CD4-positive, alpha-beta memory T cell (primary cell): ENCODE results near the gene FKBP14. TPM values are rescaled to one million over a fixed set of nuclear protein-coding genes. Genes with fewer than 3 reads are reported as not detected.

Experiments used
- CTCF ChIA-PET: fragments of 350-600 bp; sonication (Branson Sonifier 250); formaldehyde crosslinking; loops from one replicate; lab custom pipeline; 2021; ENCODE audit warnings: inconsistent platforms; ENCODE audit not compliant: partially characterized antibody; lab: Charles Lee
- POLR2A ChIA-PET: fragments of 350-600 bp; sonication (Branson Sonifier 250); formaldehyde crosslinking; loops from one replicate; lab custom pipeline; 2021; ENCODE audit not compliant: partially characterized antibody; lab: Charles Lee
- DNase-seq, 5 donors: peaks; one replicate each; pipeline versions ENCODE4 v3.0.0 to v3.0.0-alpha.2; 2020 to 2022; ENCODE audit warnings: mixed read lengths in 1 of 5
- H3K27ac ChIP-seq: one replicate; pipeline ENCODE4 v1.7.0; 2013; ENCODE audit warnings: low read depth, low read length
- H3K27me3 ChIP-seq: 2 replicates; pipeline ENCODE4 v1.7.0; 2013; ENCODE audit warnings: mild to moderate bottlenecking, low read length, moderate library complexity; ENCODE audit not compliant: insufficient read depth
- H3K36me3 ChIP-seq: 2 replicates; pipeline ENCODE4 v1.7.0; 2013; ENCODE audit warnings: mild to moderate bottlenecking, low read length, moderate library complexity; ENCODE audit not compliant: insufficient read depth
- H3K4me1 ChIP-seq: 2 replicates; pipeline ENCODE4 v1.7.0; 2013; ENCODE audit warnings: mild to moderate bottlenecking, low read length, moderate library complexity; ENCODE audit not compliant: insufficient read depth
- H3K4me3 ChIP-seq, 2 donors: one replicate each; pipeline ENCODE4 v1.7.0; 2013; ENCODE audit warnings: low read length in 2 of 2, mild to moderate bottlenecking in 1 of 2
- H3K9me3 ChIP-seq, 2 donors: one replicate each; pipeline ENCODE4 v1.7.0; 2013; ENCODE audit warnings: low read length in 2 of 2, control low read depth in 1 of 2; ENCODE audit not compliant: control insufficient read depth in 1 of 2
- H3K27ac Mint-ChIP-seq, 7 donors: one replicate each; pipeline ENCODE4 v1.8.0; 2020 to 2021; ENCODE audit warnings: mixed read lengths in 7 of 7, mild to moderate bottlenecking in 6 of 7, inconsistent platforms in 3 of 7, moderate library complexity in 3 of 7
- H3K27me3 Mint-ChIP-seq, 2 donors: one replicate each; pipeline ENCODE4 v1.8.0; 2020 to 2021; ENCODE audit warnings: mixed read lengths in 2 of 2
- H3K36me3 Mint-ChIP-seq, 2 donors: one replicate each; pipeline ENCODE4 v1.8.0; 2020 to 2021; ENCODE audit warnings: mixed read lengths in 2 of 2, inconsistent platforms in 1 of 2, mild to moderate bottlenecking in 1 of 2
- H3K4me1 Mint-ChIP-seq, 4 donors: one replicate each; pipeline ENCODE4 v1.8.0; 2020 to 2021; ENCODE audit warnings: mixed read lengths in 4 of 4, mild to moderate bottlenecking in 1 of 4
- H3K4me3 Mint-ChIP-seq, 8 donors: one replicate each; pipeline ENCODE4 v1.8.0; 2020 to 2021; ENCODE audit warnings: mixed read lengths in 8 of 8, mild to moderate bottlenecking in 7 of 8, moderate library complexity in 6 of 8, inconsistent platforms in 3 of 8
- H3K9me3 Mint-ChIP-seq, 8 donors: one replicate each; pipeline ENCODE4 v1.8.0; 2020 to 2021; ENCODE audit warnings: mixed read lengths in 8 of 8, mild to moderate bottlenecking in 5 of 8, inconsistent platforms in 3 of 8, moderate library complexity in 1 of 8
- intact Hi-C: fragments of 100-400 bp; cut with micrococcal nuclease; formaldehyde crosslinking; loops from one replicate; pipeline ENCODE4 v1.15.1; 2023
- polyA plus RNA-seq, 2 donors: library from polyadenylated mRNA; unstranded; fragments of 300-500 nt; fragmentation: Illumina TruSeq; gene quantifications; one replicate each; pipeline ENCODE4 v1.2.3, GENCODE V29; 2021
- total RNA-seq, 2 experiments: library from RNA; stranded (reverse); gene quantifications; one replicate each; pipeline ENCODE4 v1.2.3, GENCODE V29; 2021

Gene FKBP14
- total and polyA plus RNA-seq, 4 experiments from 2014 or later, result 1.6 to 6.3 (median 4.6) TPM

GRCh38 chr7:30027740-30028215 is 1.3 kb upstream of the FKBP14 start:
- Histone ChIP-seq H3K27ac (peak overlapping the region; percentile 63), H3K27me3 (no peaks in the 10 kb centered on the region), H3K36me3 (no peaks in the 10 kb centered on the region), H3K4me1 (peaks cover 45% of the 10 kb centered on the region), H3K9me3 (no peaks in the 10 kb centered on the region), H3K4me3 (peak overlapping the region; percentile 70 to 87)
- H3K27ac Mint-ChIP-seq, result peak overlapping the region; percentile 85 to 95 (median 93)
- intact Hi-C loops, result loop anchor here (2.0 to 5.0 kb wide), 6 partner anchors 39 to 699 kb away; partner anchors contain the start of genes GARS1, GGCT, NOD1 and SCRN1
- POLR2A ChIA-PET, result interaction anchor here (0.6 to 3.7 kb wide), 9 partner anchors 14 to 700 kb away, joined by 3 to 19 read pairs (median 5); partner anchors contain the start of genes MTURN and NOD1
- H3K27me3 Mint-ChIP-seq, result no peaks in the 10 kb centered on the region
- peaks cover 26 to 47% (median 38%) of the 10 kb centered on the region in 4 donors for H3K4me1 Mint-ChIP-seq
- CTCF ChIA-PET, result interaction anchor here (1.6 to 2.3 kb wide), 2 partner anchors 14 to 34 kb away, joined by 4 to 12 read pairs; no protein-coding TSS in a partner anchor
- no peak for DNase-seq
- H3K9me3 Mint-ChIP-seq, result no peaks in the 10 kb centered on the region
- H3K4me3 Mint-ChIP-seq, result peak overlapping the region in 5 of 8 donors; percentile 94 to 98 (median 95)
- peaks cover 0 to 23% of the 10 kb centered on the region in 2 donors for H3K36me3 Mint-ChIP-seq

- ChIA-PET CTCF (interaction anchor here (2.3 kb wide), 1 partner anchor 35 kb away, joined by 12 read pairs; no protein-coding TSS in a partner anchor), POLR2A (interaction anchor here (0.6 to 3.7 kb wide), 9 partner anchors 34 to 700 kb away, joined by 3 to 19 read pairs (median 5); partner anchors contain the start of genes MTURN and NOD1)
- intact Hi-C loops, result loop anchor here (2.0 to 5.0 kb wide), 4 partner anchors 38 to 478 kb away; partner anchors contain the start of genes GGCT, NOD1 and SCRN1
- H3K36me3 ChIP-seq, result no peaks in the 10 kb centered on the region
- no peaks in the 10 kb centered on the region for H3K27me3 Mint-ChIP-seq
- peak in 4 of 5 donors; percentile 54 to 69 (median 62) for DNase-seq
- H3K4me3 ChIP-seq, result peak overlapping the region; percentile 70 to 87
- H3K9me3 ChIP-seq, result no peaks in the 10 kb centered on the region
- H3K9me3 Mint-ChIP-seq, result no peaks in the 10 kb centered on the region
- peaks cover 0 to 23% of the 10 kb centered on the region in 2 donors for H3K36me3 Mint-ChIP-seq
- H3K4me3 Mint-ChIP-seq, result peak overlapping the region in 5 of 8 donors; percentile 94 to 98 (median 95)
- peak overlapping the region; percentile 85 to 95 (median 93) for H3K27ac Mint-ChIP-seq
- peak overlapping the region; percentile 49 for H3K27ac ChIP-seq
- peaks cover 26 to 47% (median 36%) of the 10 kb centered on the region in 4 donors for H3K4me1 Mint-ChIP-seq
- no peaks in the 10 kb centered on the region for H3K27me3 ChIP-seq
- peaks cover 45% of the 10 kb centered on the region for H3K4me1 ChIP-seq
Measured at GRCh38 chr7:30027065-30027456, 559 bp upstream of the FKBP14 start.

GRCh38 chr7:30023524-30023923 is 3.0 kb downstream of the FKBP14 start:
- peaks cover 24 to 47% (median 35%) of the 10 kb centered on the region in 4 donors for H3K4me1 Mint-ChIP-seq
- Histone ChIP-seq H3K27ac (no peak overlapping the region), H3K36me3 (no peaks in the 10 kb centered on the region), H3K27me3 (no peaks in the 10 kb centered on the region), H3K4me3 (no peak overlapping the region), H3K4me1 (peaks cover 31% of the 10 kb centered on the region), H3K9me3 (no peaks in the 10 kb centered on the region)
- DNase-seq, result no peak
- H3K27me3 Mint-ChIP-seq, result no peaks in the 10 kb centered on the region
- peak overlapping the region in 3 of 8 donors; percentile 34 to 69 (median 62) for H3K4me3 Mint-ChIP-seq
- ChIA-PET POLR2A (no interaction called here), CTCF (no interaction called here)
- H3K27ac Mint-ChIP-seq, result no peak overlapping the region
- H3K9me3 Mint-ChIP-seq, result no peaks in the 10 kb centered on the region
- intact Hi-C loops, result no loop called here
- peaks cover 0 to 18% of the 10 kb centered on the region in 2 donors for H3K36me3 Mint-ChIP-seq

GRCh38 chr7:30022991-30023390 is 3.5 kb downstream of the FKBP14 start:
- peaks cover 31% of the 10 kb centered on the region for H3K4me1 ChIP-seq
- no peak for DNase-seq
- H3K4me1 Mint-ChIP-seq, result peaks cover 24 to 47% (median 34%) of the 10 kb centered on the region in 4 donors
- ChIA-PET POLR2A (interaction anchor here (1.0 kb wide), 1 partner anchor 12 kb away, joined by 7 read pairs; no protein-coding TSS in a partner anchor), CTCF (no interaction called here)
- intact Hi-C loops, result no loop called here
- peaks cover 3 to 22% of the 10 kb centered on the region in 2 donors for H3K36me3 Mint-ChIP-seq
- H3K27ac ChIP-seq, result no peak overlapping the region
- H3K9me3 Mint-ChIP-seq, result no peaks in the 10 kb centered on the region
- H3K27me3 Mint-ChIP-seq, result no peaks in the 10 kb centered on the region
- H3K36me3 ChIP-seq, result no peaks in the 10 kb centered on the region
- H3K9me3 ChIP-seq, result no peaks in the 10 kb centered on the region
- H3K27me3 ChIP-seq, result no peaks in the 10 kb centered on the region
- H3K27ac Mint-ChIP-seq, result no peak overlapping the region
- H3K4me3 Mint-ChIP-seq, result no peak overlapping the region
- no peak overlapping the region for H3K4me3 ChIP-seq

GRCh38 chr7:30020535-30020934 is 6.0 kb downstream of the FKBP14 start:
- H3K27me3 Mint-ChIP-seq, result no peaks in the 10 kb centered on the region
- H3K4me1 Mint-ChIP-seq, result peaks cover 16 to 25% (median 21%) of the 10 kb centered on the region in 4 donors
- H3K4me3 Mint-ChIP-seq, result no peak overlapping the region
- Histone ChIP-seq H3K4me1 (peaks cover 20% of the 10 kb centered on the region), H3K4me3 (no peak overlapping the region), H3K27ac (no peak overlapping the region), H3K9me3 (no peaks in the 10 kb centered on the region), H3K27me3 (no peaks in the 10 kb centered on the region), H3K36me3 (no peaks in the 10 kb centered on the region)
- peaks cover 5 to 10% of the 10 kb centered on the region in 2 donors for H3K36me3 Mint-ChIP-seq
- no peak for DNase-seq
- CTCF ChIA-PET, result no interaction called here
- intact Hi-C loops, result no loop called here
- POLR2A ChIA-PET, result no interaction called here
- H3K27ac Mint-ChIP-seq, result no peak overlapping the region
- H3K9me3 Mint-ChIP-seq, result no peaks in the 10 kb centered on the region

GRCh38 chr7:30019960-30020359 is 6.5 kb downstream of the FKBP14 start:
- Histone ChIP-seq H3K27me3 (no peaks in the 10 kb centered on the region), H3K4me3 (no peak overlapping the region), H3K9me3 (no peaks in the 10 kb centered on the region), H3K4me1 (peaks cover 15% of the 10 kb centered on the region), H3K27ac (no peak overlapping the region), H3K36me3 (no peaks in the 10 kb centered on the region)
- H3K27ac Mint-ChIP-seq, result peak overlapping the region in 1 of 7 donors; percentile 6
- ChIA-PET CTCF (interaction anchor here (1.0 kb wide), 1 partner anchor 41 kb away, joined by 3 read pairs; no protein-coding TSS in a partner anchor), POLR2A (no interaction called here)
- intact Hi-C loops, result loop anchor here (2.0 kb wide), 1 partner anchor 41 kb away; no protein-coding TSS in a partner anchor
- peaks cover 5 to 10% of the 10 kb centered on the region in 2 donors for H3K36me3 Mint-ChIP-seq
- H3K9me3 Mint-ChIP-seq, result no peaks in the 10 kb centered on the region
- H3K27me3 Mint-ChIP-seq, result no peaks in the 10 kb centered on the region
- H3K4me1 Mint-ChIP-seq, result peaks cover 11 to 19% (median 15%) of the 10 kb centered on the region in 4 donors
- DNase-seq, result no peak
- no peak overlapping the region for H3K4me3 Mint-ChIP-seq

GRCh38 chr7:30019387-30019786 is 7.1 kb downstream of the FKBP14 start:
- Histone ChIP-seq H3K9me3 (no peaks in the 10 kb centered on the region), H3K36me3 (no peaks in the 10 kb centered on the region), H3K27me3 (no peaks in the 10 kb centered on the region), H3K4me1 (peaks cover 9% of the 10 kb centered on the region), H3K27ac (no peak overlapping the region), H3K4me3 (no peak overlapping the region)
- Mint-ChIP-seq H3K9me3 (no peaks in the 10 kb centered on the region), H3K36me3 (peaks cover 7 to 14% of the 10 kb centered on the region in 2 donors), H3K4me3 (no peak overlapping the region), H3K27ac (no peak overlapping the region), H3K4me1 (peaks cover 7 to 13% (median 10%) of the 10 kb centered on the region in 4 donors), H3K27me3 (no peaks in the 10 kb centered on the region)
- ChIA-PET CTCF (interaction anchor here (1.0 kb wide), 1 partner anchor 42 kb away, joined by 3 read pairs; no protein-coding TSS in a partner anchor), POLR2A (no interaction called here)
- no peak for DNase-seq
- intact Hi-C loops, result loop anchor here (2.0 kb wide), 1 partner anchor 41 kb away; no protein-coding TSS in a partner anchor
